SK-N-SH (cell line): ENCODE data around the gene CAMSAP1. TPM values are rescaled to one million over a fixed set of nuclear protein-coding genes. Genes with fewer than 3 reads are reported as not detected.
A peak's percentile ranks its signal among the peaks of the same experiment; 100 is the strongest.

Experiments used
- CTCF ChIA-PET: fragments of 300-600, 350-600 bp; formaldehyde crosslinking; extraction: SDS; loops from one replicate; lab custom pipeline; 2021; lab: Yijun Ruan, JAX
- POLR2A ChIA-PET: fragments of 350-600 bp; sonication (Branson Sonifier 250); formaldehyde crosslinking; extraction: SDS; loops from one replicate; lab custom pipeline; 2020; ENCODE audit warnings: antibody characterized with exemption, inconsistent platforms; lab: Yijun Ruan, JAX
- DNase-seq: peaks from one replicate; pipeline ENCODE4 v3.0.0; 2012
- H2AFZ ChIP-seq: fragments of 200-600 bp; sonication (generic); 2 replicates; pipeline ENCODE4 v1.8.1; 2016; ENCODE audit warnings: antibody characterized with exemption, mild to moderate bottlenecking, low read depth
- H3F3A ChIP-seq: fragments of 200-600 bp; sonication (generic); replicated peaks from 2 replicates; pipeline ENCODE3; 2016; ENCODE audit warnings: antibody characterized with exemption, mild to moderate bottlenecking; ENCODE audit not compliant: insufficient read depth
- H3K27ac ChIP-seq, 2 experiments: fragments of 200-500 bp in 1 of 2; fragments of 200-600 bp in 1 of 2; sonication (Bioruptor generic) in 1 of 2; sonication (generic), shearing (Covaris generic) in 1 of 2; 2 replicates each; pipeline versions ENCODE4 v1.5.1 to v1.6.1; 2014 to 2016; ENCODE audit warnings: low read depth in 2 of 2, inconsistent platforms in 1 of 2, low read length in 1 of 2, mild to moderate bottlenecking in 1 of 2, mixed read lengths in 1 of 2
- H3K27me3 ChIP-seq: fragments of 200-600 bp; sonication (generic), shearing (Covaris generic); 2 replicates; pipeline ENCODE4 v1.6.1; 2016; ENCODE audit warnings: mixed run types; ENCODE audit not compliant: insufficient read depth
- H3K36me3 ChIP-seq, 2 experiments: fragments of 200-500 bp in 1 of 2; fragments of 200-600 bp in 1 of 2; sonication (Bioruptor generic) in 1 of 2; sonication (generic) in 1 of 2; replicated peaks in 1 of 2; 2 replicates each; pipeline versions ENCODE3 to v1.5.1; 2014 to 2016; ENCODE audit warnings: low read length in 1 of 2, mild to moderate bottlenecking in 1 of 2; ENCODE audit not compliant: insufficient read depth in 2 of 2, control insufficient read depth in 1 of 2
- H3K4me1 ChIP-seq, 2 experiments: fragments of 200-500 bp in 1 of 2; fragments of 200-600 bp in 1 of 2; sonication (Bioruptor generic) in 1 of 2; sonication (generic), shearing (Covaris generic) in 1 of 2; 2 replicates each; pipeline versions ENCODE4 v1.5.1 to v1.6.1; 2014 to 2016; ENCODE audit warnings: low read depth in 1 of 2, low read length in 1 of 2, mixed run types in 1 of 2; ENCODE audit not compliant: insufficient read depth in 2 of 2, control insufficient read depth in 1 of 2
- H3K4me2 ChIP-seq: fragments of 200-600 bp; sonication (generic), shearing (Covaris generic); 2 replicates; pipeline ENCODE4 v1.6.1; 2017; ENCODE audit warnings: mixed run types
- H3K4me3 ChIP-seq, 2 experiments: fragments of 200-500 bp in 1 of 2; fragments of 200-600 bp in 1 of 2; sonication (Bioruptor generic) in 1 of 2; sonication (generic), shearing (Covaris generic) in 1 of 2; 2 replicates each; pipeline versions ENCODE4 v1.5.1 to v1.8.1; 2014 to 2016; ENCODE audit warnings: low read depth in 2 of 2, inconsistent platforms in 1 of 2, low read length in 1 of 2, mild to moderate bottlenecking in 1 of 2, mixed read lengths in 1 of 2, moderate library complexity in 1 of 2
- H3K79me2 ChIP-seq: fragments of 200-600 bp; sonication (generic); 2 replicates; pipeline ENCODE4 v1.8.1; 2017; ENCODE audit warnings: mild to moderate bottlenecking; ENCODE audit not compliant: insufficient read depth
- H3K9ac ChIP-seq: fragments of 200-600 bp; sonication (generic); 2 replicates; pipeline ENCODE4 v1.6.1; 2017; ENCODE audit warnings: mixed run types
- H3K9me2 ChIP-seq: fragments of 200-600 bp; sonication (generic); 2 replicates; pipeline ENCODE4 v1.6.1; 2017; ENCODE audit warnings: mixed run types
- H3K9me3 ChIP-seq: fragments of 200-600 bp; sonication (generic); 2 replicates; pipeline ENCODE4 v1.6.1; 2017; ENCODE audit warnings: mixed run types, mild to moderate bottlenecking, moderate library complexity
- H4K20me1 ChIP-seq: fragments of 200-600 bp; sonication (generic); 2 replicates; pipeline ENCODE4 v1.6.1; 2017; ENCODE audit warnings: mild to moderate bottlenecking, mixed run types; ENCODE audit not compliant: insufficient read depth
- CHD2 ChIP-seq: fragments of 150-350 bp; IDR thresholded peaks from 2 replicates; pipeline ENCODE4 v1.6.1; 2018; ENCODE audit warnings: low read length; ENCODE audit not compliant: partially characterized antibody
- CTCF ChIP-seq: fragments of 200-600 bp; sonication (generic); IDR thresholded peaks from 2 replicates; pipeline ENCODE4 v1.6.1; 2017; ENCODE audit warnings: antibody characterized with exemption, mild to moderate bottlenecking, moderate library complexity
- EZH2phosphoT487 ChIP-seq: fragments of 200-600 bp; sonication (generic); IDR thresholded peaks from 2 replicates; pipeline ENCODE4 v1.6.1; 2017; ENCODE audit warnings: low read depth, mixed run types, mild to moderate bottlenecking, antibody characterized with exemption, moderate library complexity, borderline replicate concordance
- FOSL2 ChIP-seq: IDR thresholded peaks from 2 replicates; pipeline ENCODE4 v1.4.0; 2012; ENCODE audit warnings: low read depth, mild to moderate bottlenecking, moderate library complexity, borderline replicate concordance
- GABPA ChIP-seq: IDR thresholded peaks from 2 replicates; pipeline ENCODE4 v1.4.0; 2012; ENCODE audit warnings: low read depth, mild to moderate bottlenecking
- IRF3 ChIP-seq: fragments of 150-350 bp; IDR thresholded peaks from 2 replicates; pipeline ENCODE4 v1.6.1; 2016; ENCODE audit warnings: mild to moderate bottlenecking, low read depth, low read length
- MAX ChIP-seq: IDR thresholded peaks from 2 replicates; pipeline ENCODE4 v1.4.0; 2012; ENCODE audit warnings: low read depth
- PBX3 ChIP-seq: IDR thresholded peaks from 2 replicates; pipeline ENCODE4; 2012
- RCOR1 ChIP-seq: fragments of 150-350 bp; IDR thresholded peaks from 2 replicates; pipeline ENCODE4 v1.6.1; 2017; ENCODE audit warnings: antibody characterized with exemption, low read length
- REST ChIP-seq: IDR thresholded peaks from 2 replicates; pipeline ENCODE4 v1.6.1; 2012; ENCODE audit warnings: mild to moderate bottlenecking, low read depth, low read length, moderate library complexity
- RXRA ChIP-seq: IDR thresholded peaks from 2 replicates; pipeline ENCODE4 v1.4.0; 2012; ENCODE audit warnings: low read depth, mild to moderate bottlenecking, borderline replicate concordance
- TCF12 ChIP-seq: IDR thresholded peaks from 2 replicates; pipeline ENCODE4 v1.4.0; 2012
- USF1 ChIP-seq: IDR thresholded peaks from 2 replicates; pipeline ENCODE4 v1.4.0; 2012; ENCODE audit warnings: low read depth, borderline replicate concordance
- WGBS: methylation state at CpG from one replicate; pipeline ENCODE4 v1.1.6; 2017; ENCODE audit warnings: low lambda C conversion rate; 5-methylcytosine and 5-hydroxymethylcytosine counted together
- polyA plus RNA-seq, 3 experiments: library from polyadenylated mRNA; depleted of rRNA; stranded (reverse); fragments of >200 nt; gene quantifications; 2 replicates each; pipeline ENCODE4 v1.2.3, GENCODE V29; 2012

Gene CAMSAP1
- polyA plus RNA-seq, 1 of the 3 experiments (the other 2 are of a cell fraction), result 8.9 TPM

GRCh38 chr9:135862809-135863208 lies 44.5 kb downstream of the CAMSAP1 start (continued):
- no peak for TF ChIP-seq PBX3

GRCh38 chr9:135858491-135859185 lies 48.7 kb downstream of the CAMSAP1 start:
- TF ChIP-seq CHD2 (no peak), GABPA (no peak), CTCF (no peak), TCF12 (no peak), PBX3 (no peak), RCOR1 (no peak), FOSL2 (no peak), USF1 (no peak), MAX (no peak), REST (no peak), RXRA (no peak), IRF3 (no peak), EZH2phosphoT487 (no peak)
- no peak overlapping the region for H2AFZ ChIP-seq
- peaks cover 41% of the 10 kb centered on the region for H4K20me1 ChIP-seq
- H3K9me3 ChIP-seq, result no peaks in the 10 kb centered on the region
- no peak for DNase-seq
- no peaks in the 10 kb centered on the region for H3K27me3 ChIP-seq
- H3K9me2 ChIP-seq, result no peaks in the 10 kb centered on the region
- H3K36me3 ChIP-seq, result peaks cover 12 to 14% of the 10 kb centered on the region in 2 experiments
- POLR2A ChIA-PET, result no interaction called here
- H3K4me1 ChIP-seq, result peaks cover 5 to 24% of the 10 kb centered on the region in 2 experiments; a peak in 2 of 4 replicates
- H3K9ac ChIP-seq, result no peak overlapping the region
- H3K4me3 ChIP-seq, result no peak overlapping the region
- H3K4me2 ChIP-seq, result peak overlapping the region; percentile 25; the same call in 1 of the 2 replicates
- peaks cover 49% of the 10 kb centered on the region for H3K79me2 ChIP-seq
- WGBS, result 67% methylated on average over 1 of the region's 1 CpG
- no peak overlapping the region; a peak in 1 of 4 replicates for H3K27ac ChIP-seq
- H3F3A ChIP-seq, result peaks cover 11% of the 10 kb centered on the region
- CTCF ChIA-PET, result interaction anchor here (0.9 to 1.3 kb wide), 3 partner anchors 15 to 264 kb away, joined by 3 read pairs; no protein-coding TSS in a partner anchor
